MM.1S (cell line): Measurements from ENCODE around the gene ACSF3.

Experiments used
- DNase-seq: peaks from one replicate; pipeline ENCODE4 v3.0.0-alpha.2; 2015
- H2AFZ ChIP-seq: fragments of 300-600 bp; sonication (generic); 2 replicates; pipeline ENCODE4 v1.6.0; 2016; ENCODE audit warnings: antibody characterized with exemption, low read length
- H3F3A ChIP-seq: fragments of 300-600 bp; sonication (generic); 2 replicates; pipeline ENCODE4 v1.6.1; 2016; ENCODE audit warnings: mild to moderate bottlenecking, antibody characterized with exemption, low read length, moderate library complexity, mixed read lengths; ENCODE audit not compliant: insufficient read depth
- H3K27ac ChIP-seq: fragments of 300-600 bp; sonication (generic); 2 replicates; pipeline ENCODE4 v1.5.1; 2016; ENCODE audit warnings: mild to moderate bottlenecking, low read length
- H3K27me3 ChIP-seq: fragments of 300-600 bp; sonication (generic); replicated peaks from 2 replicates; pipeline ENCODE4 v1.6.0; 2016; ENCODE audit warnings: low read length; ENCODE audit not compliant: insufficient read depth
- H3K36me3 ChIP-seq: fragments of 300-600 bp; sonication (generic); replicated peaks from 2 replicates; pipeline ENCODE4 v1.6.1; 2016; ENCODE audit warnings: mild to moderate bottlenecking, low read length, mixed read lengths; ENCODE audit not compliant: insufficient read depth
- H3K4me1 ChIP-seq: fragments of 300-600 bp; sonication (generic); 2 replicates; pipeline ENCODE4 v1.6.1; 2016; ENCODE audit warnings: low read length, mixed read lengths
- H3K4me2 ChIP-seq: fragments of 300-600 bp; sonication (generic); 2 replicates; pipeline ENCODE4 v1.6.0; 2016; ENCODE audit warnings: low read depth, low read length
- H3K4me3 ChIP-seq: fragments of 300-600 bp; sonication (generic); 2 replicates; pipeline ENCODE4 v1.5.1; 2016; ENCODE audit warnings: low read length, mixed read lengths
- H3K79me2 ChIP-seq: fragments of 300-600 bp; sonication (generic); 2 replicates; pipeline ENCODE4 v1.6.1; 2016; ENCODE audit warnings: mixed run types, low read length, mixed read lengths
- H3K9ac ChIP-seq: fragments of 300-600 bp; sonication (generic); 2 replicates; pipeline ENCODE4 v1.6.1; 2016; ENCODE audit warnings: low read length, mixed read lengths
- H3K9me2 ChIP-seq: fragments of 300-600 bp; sonication (generic); replicated peaks from 2 replicates; pipeline ENCODE4 v1.6.1; 2016; ENCODE audit warnings: mild to moderate bottlenecking, low read length, mixed read lengths; ENCODE audit not compliant: insufficient read depth
- H3K9me3 ChIP-seq: fragments of 300-600 bp; sonication (generic); replicated peaks from 2 replicates; pipeline ENCODE4 v1.6.1; 2016; ENCODE audit warnings: mild to moderate bottlenecking, low read length, mixed read lengths; ENCODE audit not compliant: insufficient read depth
- H4K20me1 ChIP-seq: fragments of 300-600 bp; sonication (generic); 2 replicates; pipeline ENCODE4 v1.6.1; 2016; ENCODE audit warnings: mild to moderate bottlenecking, low read length, moderate library complexity, mixed read lengths; ENCODE audit not compliant: insufficient read depth
- EZH2 ChIP-seq: fragments of 300-600 bp; sonication (generic); optimal IDR thresholded peaks from 2 replicates; pipeline ENCODE3; 2017; ENCODE audit warnings: low read depth, mild to moderate bottlenecking, antibody characterized with exemption, low read length, mixed read lengths
- EZH2phosphoT487 ChIP-seq: fragments of 300-600 bp; sonication (generic); IDR thresholded peaks from 2 replicates; pipeline ENCODE4 v1.6.1; 2018; ENCODE audit warnings: antibody characterized with exemption, low read length
- TF ChIP-seq, protein P1 (sequence below): fragments of 300-600 bp; sonication (generic); IDR thresholded peaks from 2 replicates; pipeline ENCODE4 v1.5.1; 2016; ENCODE audit warnings: antibody characterized with exemption, low read length, mixed read lengths

ACSF3 gene

DNA sequence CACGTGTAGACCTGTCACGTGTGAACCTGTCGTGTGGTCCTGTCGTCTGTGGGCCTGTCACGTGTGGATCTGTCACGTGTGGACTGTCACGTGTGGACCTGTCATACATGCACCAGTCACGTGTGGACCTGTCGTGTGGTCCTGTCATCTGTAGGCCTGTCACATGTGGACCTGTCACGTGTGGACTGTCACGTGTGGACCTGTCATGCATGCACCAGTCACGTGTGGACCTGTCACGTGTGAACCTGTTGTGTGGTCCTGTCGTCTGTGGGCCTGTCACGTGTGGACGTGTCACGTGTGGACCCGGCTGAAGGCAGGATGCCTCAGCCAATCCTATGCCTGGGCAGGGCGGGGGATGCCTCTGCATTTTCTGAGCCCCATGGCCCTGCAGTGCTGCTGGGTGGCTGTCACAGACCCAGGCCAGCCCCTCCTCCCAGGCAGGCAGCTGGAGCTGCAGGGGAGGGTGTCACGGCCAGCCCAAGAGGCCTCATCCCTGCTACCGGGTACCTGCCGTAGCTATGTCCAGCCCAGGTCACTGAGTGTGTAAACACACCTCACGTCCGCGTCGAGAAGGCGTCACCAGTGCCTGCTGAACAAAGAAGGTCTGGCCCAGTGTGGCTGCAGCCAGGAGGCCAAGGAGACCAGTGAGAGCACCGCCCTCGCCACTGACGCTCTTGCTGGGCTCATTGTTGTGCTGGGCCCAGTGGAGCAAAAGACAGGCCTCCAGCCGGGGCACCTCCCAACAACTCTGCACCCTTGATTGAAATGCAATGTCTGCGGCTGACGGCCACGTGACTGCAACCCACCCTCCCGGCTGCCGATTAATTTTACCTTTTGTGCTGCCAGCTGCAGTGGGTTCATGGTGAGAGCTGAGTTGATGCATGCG is 18.6 kb upstream of the ACSF3 start:
- H3F3A ChIP-seq, result no peaks in the 10 kb centered on the region
- peaks cover 12% of the 10 kb centered on the region for H3K27me3 ChIP-seq
- H3K9me3 ChIP-seq, result no peaks in the 10 kb centered on the region

DNA sequence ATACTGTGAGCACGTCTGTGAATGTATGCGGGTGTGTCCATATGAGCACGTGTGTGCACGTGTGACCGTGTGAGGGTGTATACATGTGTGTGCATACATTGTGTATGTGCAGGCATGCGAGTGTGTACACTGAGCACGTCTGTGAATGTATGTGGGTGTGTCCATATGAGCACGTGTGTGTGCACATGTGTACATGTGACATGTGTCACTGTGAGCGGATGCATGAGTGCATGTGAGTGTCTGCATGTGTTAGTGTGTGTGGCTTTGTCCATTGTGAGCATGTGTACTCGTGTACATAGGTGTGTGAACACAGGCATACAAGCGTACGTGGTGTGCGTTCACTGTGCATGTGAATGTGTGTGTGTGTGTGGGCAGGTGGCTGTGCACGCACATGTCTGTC is 17.5 kb upstream of the ACSF3 start:
- no peak for DNase-seq
- Histone ChIP-seq H2AFZ (no peak overlapping the region), H3K36me3 (no peaks in the 10 kb centered on the region), H4K20me1 (no peaks in the 10 kb centered on the region), H3K4me2 (no peak overlapping the region), H3K4me3 (no peak overlapping the region), H3K9me3 (no peaks in the 10 kb centered on the region), H3K9me2 (no peaks in the 10 kb centered on the region), H3K4me1 (no peaks in the 10 kb centered on the region), H3K27me3 (peaks cover 21% of the 10 kb centered on the region), H3K79me2 (no peaks in the 10 kb centered on the region), H3K9ac (no peak overlapping the region), H3K27ac (no peak overlapping the region), H3F3A (no peaks in the 10 kb centered on the region)
- TF ChIP-seq EZH2phosphoT487 (no peak), EZH2 (no peak)
- TF ChIP-seq, protein P1, sequence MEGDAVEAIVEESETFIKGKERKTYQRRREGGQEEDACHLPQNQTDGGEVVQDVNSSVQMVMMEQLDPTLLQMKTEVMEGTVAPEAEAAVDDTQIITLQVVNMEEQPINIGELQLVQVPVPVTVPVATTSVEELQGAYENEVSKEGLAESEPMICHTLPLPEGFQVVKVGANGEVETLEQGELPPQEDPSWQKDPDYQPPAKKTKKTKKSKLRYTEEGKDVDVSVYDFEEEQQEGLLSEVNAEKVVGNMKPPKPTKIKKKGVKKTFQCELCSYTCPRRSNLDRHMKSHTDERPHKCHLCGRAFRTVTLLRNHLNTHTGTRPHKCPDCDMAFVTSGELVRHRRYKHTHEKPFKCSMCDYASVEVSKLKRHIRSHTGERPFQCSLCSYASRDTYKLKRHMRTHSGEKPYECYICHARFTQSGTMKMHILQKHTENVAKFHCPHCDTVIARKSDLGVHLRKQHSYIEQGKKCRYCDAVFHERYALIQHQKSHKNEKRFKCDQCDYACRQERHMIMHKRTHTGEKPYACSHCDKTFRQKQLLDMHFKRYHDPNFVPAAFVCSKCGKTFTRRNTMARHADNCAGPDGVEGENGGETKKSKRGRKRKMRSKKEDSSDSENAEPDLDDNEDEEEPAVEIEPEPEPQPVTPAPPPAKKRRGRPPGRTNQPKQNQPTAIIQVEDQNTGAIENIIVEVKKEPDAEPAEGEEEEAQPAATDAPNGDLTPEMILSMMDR, result no peak

More for the DNA sequence above, 18.6 kb upstream of the ACSF3 start:
- Histone ChIP-seq H2AFZ (no peak overlapping the region), H4K20me1 (no peaks in the 10 kb centered on the region), H3K36me3 (no peaks in the 10 kb centered on the region), H3K9me2 (no peaks in the 10 kb centered on the region), H3K4me3 (no peak overlapping the region), H3K79me2 (no peaks in the 10 kb centered on the region), H3K27ac (no peak overlapping the region), H3K4me1 (no peaks in the 10 kb centered on the region), H3K4me2 (no peak overlapping the region), H3K9ac (no peak overlapping the region)
- no peak for DNase-seq
- TF ChIP-seq EZH2 (no peak), EZH2phosphoT487 (no peak)
- TF ChIP-seq, protein P1, result no peak

DNA sequence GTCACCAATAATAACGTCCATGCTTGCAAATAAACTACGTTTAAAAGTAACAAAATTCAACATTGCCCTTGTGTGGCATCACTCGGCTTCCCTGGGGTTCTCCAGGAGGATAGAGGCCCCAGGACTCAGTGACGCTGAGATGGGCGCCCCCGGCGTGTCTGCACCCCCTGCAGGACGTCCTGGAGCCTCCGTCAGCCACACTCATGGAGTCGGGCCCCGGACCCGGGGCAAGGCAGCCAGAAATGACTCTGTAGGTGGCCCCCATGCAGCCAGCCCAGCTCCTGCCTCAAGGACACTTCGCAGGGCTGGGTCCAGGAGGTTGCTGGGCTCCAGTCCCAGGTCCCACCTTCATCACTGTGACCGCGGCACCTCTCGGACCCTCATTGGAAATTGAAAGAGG is 16.6 kb upstream of the ACSF3 start:
- Histone ChIP-seq H3K4me1 (no peaks in the 10 kb centered on the region), H3K27ac (no peak overlapping the region), H3K9me3 (no peaks in the 10 kb centered on the region), H3K36me3 (no peaks in the 10 kb centered on the region), H3K4me3 (no peak overlapping the region), H3K79me2 (no peaks in the 10 kb centered on the region), H3K9ac (no peak overlapping the region), H2AFZ (no peak overlapping the region), H3F3A (no peaks in the 10 kb centered on the region), H3K4me2 (no peak overlapping the region), H3K9me2 (no peaks in the 10 kb centered on the region), H4K20me1 (no peaks in the 10 kb centered on the region), H3K27me3 (peaks cover 23% of the 10 kb centered on the region)
- DNase-seq, result no peak
- no peak for TF ChIP-seq EZH2
- TF ChIP-seq EZH2phosphoT487, result no peak
- TF ChIP-seq, protein P1, result no peak
